PC-3 (cell line): ENCODE measurements around the gene TENM4. TPM values are rescaled to one million over a fixed set of nuclear protein-coding genes. Genes with fewer than 3 reads are reported as not detected.

ENCODE experiments used
- ATAC-seq: fragments of 200-7000 bp; cut with Tn5 transposase; 2 replicates; pipeline ENCODE4 v1.9.1; 2020; ENCODE audit warnings: mild to moderate bottlenecking, moderate library complexity
- BruUV-seq: library from RNA; stranded (reverse); fragments of 400-500 nt; replicated peaks from 2 replicates; lab custom pipeline; 2021; lab: Mats Ljungman, UMichigan
- CTCF ChIA-PET: fragments of 300-600 bp; sonication (Branson Sonifier 250); formaldehyde crosslinking; loops from one replicate; lab custom pipeline; 2022; ENCODE audit warnings: antibody characterized with exemption; lab: Charles Lee
- POLR2A ChIA-PET: fragments of 300-600 bp; sonication (Branson Sonifier 250); formaldehyde crosslinking; loops from one replicate; lab custom pipeline; 2022; ENCODE audit warnings: antibody characterized with exemption; ENCODE audit not compliant: unreplicated experiment; lab: Charles Lee
- DNase-seq: peaks from one replicate; pipeline ENCODE4 v3.0.0-alpha.2; 2015
- H2AFZ ChIP-seq: fragments of 300-600 bp; sonication (generic); 2 replicates; pipeline ENCODE4 v1.6.0; 2016; ENCODE audit warnings: antibody characterized with exemption, low read length
- H3F3A ChIP-seq: fragments of 300-600 bp; sonication (generic); one replicate; pipeline ENCODE4 v1.6.0; 2017; ENCODE audit warnings: antibody characterized with exemption, low read length, control low read depth, mild to moderate bottlenecking; ENCODE audit not compliant: unreplicated experiment
- H3K27ac ChIP-seq: fragments of 300-600 bp; sonication (generic); 2 replicates; pipeline ENCODE4 v1.5.1; 2016; ENCODE audit warnings: mild to moderate bottlenecking, low read length
- H3K27me3 ChIP-seq: fragments of 300-600 bp; sonication (generic); 2 replicates; pipeline ENCODE4 v1.6.1; 2016; ENCODE audit warnings: low read length, mixed read lengths
- H3K36me3 ChIP-seq: fragments of 300-600 bp; sonication (generic); 2 replicates; pipeline ENCODE4 v1.6.1; 2016; ENCODE audit warnings: low read depth, mixed run types, low read length, mixed read lengths
- H3K4me1 ChIP-seq: fragments of 300-600 bp; sonication (generic); 2 replicates; pipeline ENCODE4 v1.5.1; 2016; ENCODE audit warnings: low read length; ENCODE audit not compliant: insufficient read depth
- H3K4me2 ChIP-seq: fragments of 300-600 bp; sonication (generic); 2 replicates; pipeline ENCODE4 v1.6.0; 2016; ENCODE audit warnings: low read length
- H3K4me3 ChIP-seq: fragments of 300-600 bp; sonication (generic); 2 replicates; pipeline ENCODE4 v1.5.1; 2016; ENCODE audit warnings: mild to moderate bottlenecking, low read length, mixed read lengths
- H3K79me2 ChIP-seq: fragments of 300-600 bp; sonication (generic); 2 replicates; pipeline ENCODE4 v1.6.1; 2017; ENCODE audit warnings: low read length, mixed read lengths
- H3K9ac ChIP-seq: fragments of 300-600 bp; sonication (generic); 2 replicates; pipeline ENCODE4 v1.6.0; 2016; ENCODE audit warnings: mild to moderate bottlenecking, low read length
- H3K9me2 ChIP-seq: fragments of 300-600 bp; sonication (generic); replicated peaks from 2 replicates; pipeline ENCODE4 v1.6.1; 2016; ENCODE audit warnings: mixed run types, low read length, mixed read lengths
- H3K9me3 ChIP-seq: fragments of 300-600 bp; sonication (generic); 2 replicates; pipeline ENCODE4 v1.6.1; 2016; ENCODE audit warnings: low read length, mixed read lengths
- H4K20me1 ChIP-seq: fragments of 300-600 bp; sonication (generic); 2 replicates; pipeline ENCODE4 v1.6.1; 2016; ENCODE audit warnings: low read length, mixed read lengths
- EZH2 ChIP-seq: fragments of 300-600 bp; sonication (generic); IDR thresholded peaks from one replicate; pipeline ENCODE4 v1.6.1; 2017; ENCODE audit warnings: antibody characterized with exemption, mild to moderate bottlenecking, low read length; ENCODE audit not compliant: unreplicated experiment
- EZH2phosphoT487 ChIP-seq: fragments of 300-600 bp; sonication (generic); IDR thresholded peaks from 2 replicates; pipeline ENCODE4 v1.6.1; 2018; ENCODE audit warnings: mild to moderate bottlenecking, antibody characterized with exemption, low read length, borderline replicate concordance
- intact Hi-C: fragments of 100-400 bp; cut with micrococcal nuclease; formaldehyde crosslinking; loops from 2 replicates; pipeline ENCODE4 v1.9.0; 2023
- total RNA-seq: library from RNA; depleted of rRNA; stranded (reverse); fragments of >200 nt; gene quantifications from 2 replicates; pipeline ENCODE4 v1.2.3, GENCODE V29; 2014
- TF ChIP-seq, protein P1 (sequence below): fragments of 300-600 bp; sonication (generic); conservative IDR thresholded peaks from 2 replicates; pipeline ENCODE4 v1.5.1; 2017; ENCODE audit warnings: antibody characterized with exemption, low read depth, mild to moderate bottlenecking, low read length

TENM4 gene
- total RNA-seq, 1 experiment from 2014 or later = 19.7 TPM

DNA sequence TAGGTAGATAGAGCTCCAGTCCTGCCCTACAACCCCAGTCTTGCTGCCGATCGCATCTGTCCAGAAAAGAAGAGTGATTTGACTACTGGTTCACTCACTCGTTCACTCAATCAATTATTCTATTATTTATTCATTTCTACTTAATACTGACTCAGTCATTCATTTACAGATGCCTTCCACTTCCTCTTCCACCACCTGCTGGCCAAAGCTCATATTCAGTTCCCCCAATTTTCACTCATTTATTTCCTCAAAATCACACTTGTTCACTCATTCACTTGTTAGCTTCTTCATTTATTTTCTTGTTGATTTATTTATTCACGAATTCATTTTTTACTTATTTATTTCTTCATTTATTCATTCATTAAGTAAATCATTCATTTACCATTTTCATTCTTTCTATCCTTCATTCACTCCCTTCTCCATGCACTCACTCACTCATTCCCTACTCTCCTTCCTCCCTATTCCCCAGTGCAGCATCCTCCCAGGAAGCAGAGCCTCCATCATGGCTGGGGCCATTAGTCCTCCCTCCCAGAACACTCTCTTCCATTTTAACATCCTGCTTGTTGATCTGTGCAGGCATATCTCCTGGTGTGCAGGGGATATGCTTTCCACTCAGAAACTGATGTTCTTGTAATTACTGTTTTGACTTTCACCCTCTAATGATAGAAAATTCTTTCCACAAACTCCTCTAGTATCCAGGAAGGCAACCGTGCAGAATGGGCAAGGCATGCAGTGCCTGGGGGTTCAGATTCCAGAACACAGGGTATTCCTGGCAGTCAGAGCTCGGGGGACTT, 281.0 kb downstream of the TENM4 start:
- Histone ChIP-seq H2AFZ (no peak overlapping the region), H3K9ac (no peak overlapping the region), H3K4me2 (no peak overlapping the region), H3K4me1 (peaks cover 5% of the 10 kb centered on the region; the same call in 1 of the 2 replicates), H3K9me3 (no peaks in the 10 kb centered on the region), H3K9me2 (no peaks in the 10 kb centered on the region), H3K27ac (no peak overlapping the region), H3K79me2 (no peaks in the 10 kb centered on the region), H3K4me3 (no peak overlapping the region), H4K20me1 (no peaks in the 10 kb centered on the region), H3K36me3 (no peaks in the 10 kb centered on the region), H3F3A (no peaks in the 10 kb centered on the region), H3K27me3 (peaks cover 4% of the 10 kb centered on the region; the same call in 1 of the 2 replicates)
- ChIA-PET POLR2A (no interaction called here), CTCF (interaction anchor here (0.7 to 1.3 kb wide), 2 partner anchors 292 to 514 kb away, joined by 3 to 4 read pairs; no protein-coding TSS in a partner anchor)
- no peak for DNase-seq
- intact Hi-C loops = loop anchor here (1.0 to 10.0 kb wide), 3 partner anchors 98 to 365 kb away; no protein-coding TSS in a partner anchor
- no peak for TF ChIP-seq EZH2
- TF ChIP-seq, protein P1, sequence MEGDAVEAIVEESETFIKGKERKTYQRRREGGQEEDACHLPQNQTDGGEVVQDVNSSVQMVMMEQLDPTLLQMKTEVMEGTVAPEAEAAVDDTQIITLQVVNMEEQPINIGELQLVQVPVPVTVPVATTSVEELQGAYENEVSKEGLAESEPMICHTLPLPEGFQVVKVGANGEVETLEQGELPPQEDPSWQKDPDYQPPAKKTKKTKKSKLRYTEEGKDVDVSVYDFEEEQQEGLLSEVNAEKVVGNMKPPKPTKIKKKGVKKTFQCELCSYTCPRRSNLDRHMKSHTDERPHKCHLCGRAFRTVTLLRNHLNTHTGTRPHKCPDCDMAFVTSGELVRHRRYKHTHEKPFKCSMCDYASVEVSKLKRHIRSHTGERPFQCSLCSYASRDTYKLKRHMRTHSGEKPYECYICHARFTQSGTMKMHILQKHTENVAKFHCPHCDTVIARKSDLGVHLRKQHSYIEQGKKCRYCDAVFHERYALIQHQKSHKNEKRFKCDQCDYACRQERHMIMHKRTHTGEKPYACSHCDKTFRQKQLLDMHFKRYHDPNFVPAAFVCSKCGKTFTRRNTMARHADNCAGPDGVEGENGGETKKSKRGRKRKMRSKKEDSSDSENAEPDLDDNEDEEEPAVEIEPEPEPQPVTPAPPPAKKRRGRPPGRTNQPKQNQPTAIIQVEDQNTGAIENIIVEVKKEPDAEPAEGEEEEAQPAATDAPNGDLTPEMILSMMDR = peak; percentile 69
- no TSS peak for BruUV-seq
- ATAC-seq = no peak

DNA sequence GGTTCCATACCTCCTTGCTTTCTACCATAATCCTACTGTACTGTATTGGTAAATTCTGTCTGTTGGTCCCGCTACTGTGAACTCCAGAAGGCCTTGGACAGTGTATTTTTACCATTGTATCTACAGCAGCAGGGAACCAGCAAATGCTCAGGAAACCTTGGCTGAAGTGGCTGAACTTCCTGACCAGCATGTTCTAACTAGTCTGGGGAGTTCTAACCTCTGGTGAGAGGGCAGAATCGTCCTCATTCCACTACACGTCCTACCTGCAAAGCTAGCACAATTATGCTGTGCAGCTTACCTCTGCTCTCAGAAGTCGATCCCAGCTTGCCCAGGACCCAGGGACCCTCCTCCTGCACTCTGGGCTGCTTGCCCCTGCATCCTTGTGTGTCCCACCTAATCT, 283.1 kb downstream of the TENM4 start:
- intact Hi-C loops = loop anchor here (10.0 kb wide), 1 partner anchor 363 kb away; no protein-coding TSS in a partner anchor
- BruUV-seq = no TSS peak
- TF ChIP-seq EZH2phosphoT487 (no peak), EZH2 (no peak)
- TF ChIP-seq, protein P1 = no peak
- Histone ChIP-seq H3K9ac (no peak overlapping the region), H3F3A (no peaks in the 10 kb centered on the region), H3K4me1 (peaks cover 5% of the 10 kb centered on the region; the same call in 1 of the 2 replicates), H3K27ac (no peak overlapping the region), H4K20me1 (no peaks in the 10 kb centered on the region), H3K4me3 (no peak overlapping the region), H3K27me3 (peaks cover 14% of the 10 kb centered on the region), H2AFZ (no peak overlapping the region), H3K36me3 (no peaks in the 10 kb centered on the region), H3K4me2 (no peak overlapping the region), H3K9me2 (no peaks in the 10 kb centered on the region), H3K79me2 (no peaks in the 10 kb centered on the region), H3K9me3 (no peaks in the 10 kb centered on the region)
- CTCF ChIA-PET = no interaction called here
- POLR2A ChIA-PET = no interaction called here
- DNase-seq (no peak), ATAC-seq (no peak)

DNA sequence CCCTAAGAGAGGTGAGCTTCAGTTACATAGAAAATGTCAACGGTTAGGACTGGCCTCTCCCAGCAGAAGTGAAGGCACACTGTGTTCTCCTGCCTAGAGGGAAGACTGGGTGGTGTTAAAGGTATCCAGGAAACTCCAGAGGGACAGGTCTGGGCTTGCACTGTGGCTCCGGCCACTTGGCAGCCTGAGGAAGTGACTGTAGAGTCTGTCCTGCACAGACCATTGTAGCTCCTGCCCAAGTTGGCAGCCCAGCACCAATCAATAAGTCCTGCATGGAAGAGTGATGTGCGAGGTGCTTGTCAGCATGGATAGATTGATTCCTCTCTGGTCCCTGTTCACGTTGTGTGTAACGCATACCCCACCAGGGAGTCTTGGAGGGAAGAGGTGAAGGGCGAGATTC, 284.8 kb downstream of the TENM4 start:
- Histone ChIP-seq H3F3A (no peaks in the 10 kb centered on the region), H3K4me3 (no peak overlapping the region), H3K9me3 (no peaks in the 10 kb centered on the region), H3K9me2 (no peaks in the 10 kb centered on the region), H2AFZ (no peak overlapping the region), H3K27ac (no peak overlapping the region), H3K36me3 (no peaks in the 10 kb centered on the region), H3K4me1 (peaks cover 5% of the 10 kb centered on the region; the same call in 1 of the 2 replicates), H3K4me2 (no peak overlapping the region), H4K20me1 (no peaks in the 10 kb centered on the region), H3K27me3 (peaks cover 19% of the 10 kb centered on the region), H3K79me2 (no peaks in the 10 kb centered on the region), H3K9ac (no peak overlapping the region)
- DNase-seq = no peak
- POLR2A ChIA-PET = no interaction called here
- intact Hi-C loops = loop anchor here (10.0 kb wide), 1 partner anchor 361 kb away; no protein-coding TSS in a partner anchor
- BruUV-seq = no TSS peak
- CTCF ChIA-PET = no interaction called here
- no peak for ATAC-seq
- TF ChIP-seq EZH2phosphoT487 = no peak
- TF ChIP-seq, protein P1 = no peak
- no peak for TF ChIP-seq EZH2
